K562 (cell line): ENCODE results near the gene UGT1A9. TPM values are rescaled to one million over a fixed set of nuclear protein-coding genes. Genes with fewer than 3 reads are reported as not detected.

Experiments used
- ATAC-seq: fragments of 200-7000 bp; cut with Tn5 transposase; 3 replicates; pipeline ENCODE4 v1.9.1; 2020; ENCODE audit warnings: moderate library complexity
- BruUV-seq: library from RNA; stranded (reverse); fragments of 400-500 nt; replicated peaks from 2 replicates; lab custom pipeline; 2021; lab: Mats Ljungman, UMichigan
- CTCF ChIA-PET: fragments of 300-600 bp; formaldehyde crosslinking; extraction: SDS; loops from one replicate; lab custom pipeline; 2021; ENCODE audit warnings: low intra/inter-chr PET ratio; lab: Yijun Ruan, JAX
- POLR2A ChIA-PET: fragments of 300-600, 350-650 bp; sonication (Branson Sonifier 250); formaldehyde crosslinking; extraction: SDS; loops from one replicate; lab custom pipeline; 2021; ENCODE audit warnings: antibody characterized with exemption, inconsistent platforms; lab: Yijun Ruan, JAX
- DNase-seq, 4 experiments: peaks; one replicate each; pipeline versions ENCODE4 v3.0.0 to v3.0.0-alpha.2; 2011 to 2018; ENCODE audit warnings: low spot score in 3 of 4, mixed read lengths in 3 of 4; ENCODE audit errors: extremely low read depth in 1 of 4
- FAIRE-seq: peaks from 2 replicates; lab custom pipeline; 2011; peaks lifted over from hg19 to GRCh38; lab: Jason Lieb, UNC
- H2AFZ ChIP-seq: 2 replicates; pipeline ENCODE4 v1.6.0; 2011; ENCODE audit warnings: low read depth, low read length, control low read depth, inconsistent platforms
- H3K27ac ChIP-seq: fragments of 200-600 bp; 3 replicates; pipeline ENCODE4 v1.8.0; 2011; ENCODE audit warnings: low read depth, mild to moderate bottlenecking, control low read depth, inconsistent platforms, low read length, moderate library complexity, mixed read lengths; ENCODE audit errors: extremely low read depth
- H3K27me3 ChIP-seq, 2 experiments: fragments of 300-600 bp in 1 of 2; 2 replicates in 1 of 2; 3 replicates in 1 of 2; pipeline versions ENCODE4 v1.6.0 to v1.8.0; 2011; ENCODE audit warnings: inconsistent platforms in 2 of 2, low read length in 2 of 2, mild to moderate bottlenecking in 1 of 2, mixed read lengths in 1 of 2, moderate library complexity in 1 of 2; ENCODE audit not compliant: control insufficient read depth in 2 of 2, insufficient read depth in 2 of 2
- H3K36me3 ChIP-seq: fragments of 300-600 bp; 3 replicates; pipeline ENCODE4 v1.8.0; 2011; ENCODE audit warnings: mild to moderate bottlenecking, low read length, inconsistent platforms; ENCODE audit not compliant: control insufficient read depth, insufficient read depth
- H3K4me1 ChIP-seq, 2 experiments: fragments of 200-600 bp in 1 of 2; replicated peaks in 1 of 2; 2 replicates in 1 of 2; 3 replicates in 1 of 2; pipeline versions ENCODE4 v1.5.1 to v1.8.0; 2011; ENCODE audit warnings: inconsistent platforms in 2 of 2, low read length in 2 of 2, mild to moderate bottlenecking in 1 of 2, mixed read lengths in 1 of 2, moderate library complexity in 1 of 2; ENCODE audit not compliant: control insufficient read depth in 2 of 2, insufficient read depth in 2 of 2
- H3K4me2 ChIP-seq: 2 replicates; pipeline ENCODE4 v1.6.1; 2011; ENCODE audit warnings: low read length, control low read depth, inconsistent platforms, mixed read lengths; ENCODE audit not compliant: insufficient read depth
- H3K4me3 ChIP-seq: fragments of 200-600 bp; sonication (generic), shearing (Covaris generic); 2 replicates; pipeline ENCODE4 v1.5.1; 2016; ENCODE audit warnings: control low read depth, inconsistent platforms
- H3K79me2 ChIP-seq: fragments of 200-600 bp; 3 replicates; pipeline ENCODE4 v1.8.0; 2011; ENCODE audit warnings: low read length, inconsistent platforms; ENCODE audit not compliant: control insufficient read depth, insufficient read depth
- H3K9ac ChIP-seq, 2 experiments: 2 replicates each; pipeline versions ENCODE4 v1.6.0 to v1.6.1; 2011; ENCODE audit warnings: low read depth in 2 of 2, low read length in 2 of 2, control low read depth in 1 of 2, inconsistent platforms in 1 of 2, mild to moderate bottlenecking in 1 of 2, mixed read lengths in 1 of 2; ENCODE audit not compliant: insufficient read depth in 1 of 2
- H3K9me1 ChIP-seq: one replicate; pipeline ENCODE4 v1.6.0; 2011; ENCODE audit warnings: inconsistent platforms, mild to moderate bottlenecking, low read length, moderate library complexity; ENCODE audit not compliant: control insufficient read depth, insufficient read depth
- H3K9me3 ChIP-seq: replicated peaks from 2 replicates; pipeline ENCODE4 v1.5.1; 2011; ENCODE audit warnings: low read depth, low read length, inconsistent platforms; ENCODE audit not compliant: control insufficient read depth, insufficient read depth
- H4K20me1 ChIP-seq: replicated peaks from 2 replicates; pipeline ENCODE4 v1.6.1; 2011; ENCODE audit warnings: low read length, inconsistent platforms, mixed read lengths; ENCODE audit not compliant: control insufficient read depth, insufficient read depth
- FOXJ2 ChIP-seq: fragments of 200-800 bp; sonication (Bioruptor generic); IDR thresholded peaks from 2 replicates; pipeline ENCODE4 v1.6.1; 2016; ENCODE audit warnings: missing genetic modification characterization, missing compliant biosample characterization
- LCOR ChIP-seq: sonication (generic); formaldehyde crosslinking; IDR thresholded peaks from 2 replicates; pipeline ENCODE4 v1.8.0; 2022; ENCODE audit warnings: mild to moderate bottlenecking, missing genetic modification reagents
- MECOM ChIP-seq: fragments of 250-450 bp; sonication (Bioruptor Pico); IDR thresholded peaks from 2 replicates; pipeline ENCODE4 v1.8.0; 2022; ENCODE audit warnings: inconsistent platforms
- SIX5 ChIP-seq, 2 experiments: IDR thresholded peaks; 2 replicates each; pipeline ENCODE4 v1.6.1; 2011; ENCODE audit warnings: low read length in 2 of 2, borderline replicate concordance in 1 of 2, low read depth in 1 of 2, mild to moderate bottlenecking in 1 of 2, moderate library complexity in 1 of 2; ENCODE audit not compliant: insufficient read depth in 1 of 2
- TCF3 ChIP-seq: sonication (generic); formaldehyde crosslinking; IDR thresholded peaks from 2 replicates; pipeline ENCODE4 v1.4.0; 2020; ENCODE audit warnings: mild to moderate bottlenecking, missing genetic modification reagents
- WGBS: fragments of 100-300 bp; shearing (Covaris generic); methylation state at CpG from one replicate; pipeline ENCODE4 v1.1.6; 2016; ENCODE audit warnings: low coverage, mixed read lengths; ENCODE audit not compliant: insufficient coverage; ENCODE audit errors: missing lambda C conversion rate; 5-methylcytosine and 5-hydroxymethylcytosine counted together
- in situ Hi-C: fragments of 300-500 bp; cut with MboI; formaldehyde crosslinking; loops from 4 replicates; pipeline ENCODE4 v1.15.0; 2018; ENCODE audit warnings: inconsistent platforms, mixed read lengths
- intact Hi-C: fragments of 100-400 bp; cut with micrococcal nuclease; formaldehyde crosslinking; loops from 2 replicates; pipeline ENCODE4 v1.14.2; 2022
- polyA plus RNA-seq, 8 experiments: library from polyadenylated mRNA; depleted of rRNA in 4 of 8; stranded (reverse) in 5 of 8; unstranded in 3 of 8; fragments of >200 nt; fragmentation: Nextera tagmentation in 2 of 8; fragmentation: Illumina TruSeq in 1 of 8; extraction: Ambion mirVana in 2 of 8; extraction: Trizol in 1 of 8; gene quantifications; 2 replicates each; pipeline versions ENCODE4 v1.2.1 to v1.2.3, GENCODE V29; 2011 to 2014; ENCODE audit warnings: inconsistent platforms in 1 of 8, missing spikeins in 1 of 8
- total RNA-seq, 7 experiments: library from RNA; depleted of rRNA in 6 of 7; stranded (reverse); fragments of >200 nt in 6 of 7; fragmentation: Illumina TruSeq in 2 of 7; extraction: Trizol in 2 of 7; gene quantifications; 2 replicates each; pipeline versions ENCODE4 v1.2.1 to v1.2.3, GENCODE V29; 2011 to 2021; ENCODE audit warnings: low replicate concordance in 1 of 7
- TF ChIP-seq, protein P1 (sequence below): fragments of 150-350 bp; IDR thresholded peaks from 2 replicates; pipeline ENCODE4 v1.6.1; 2014; ENCODE audit warnings: low read depth, mild to moderate bottlenecking, low read length, borderline replicate concordance

Gene UGT1A9
- total and polyA plus RNA-seq, 9 of the 15 experiments (the other 6 are each of a cell fraction or from before 2014, with no cell fraction given) = 0.09 TPM; not detected in 8

- in situ Hi-C loops = no loop called here
- intact Hi-C loops = no loop called here
- ATAC-seq = no peak
- Histone ChIP-seq H3K4me1 (no peaks in the 10 kb centered on the region; a peak in 1 of 5 replicates), H3K27ac (no peak overlapping the region), H3K4me3 (no peak overlapping the region)
- no peak for DNase-seq
- POLR2A ChIA-PET = interaction anchor here (0.6 to 0.8 kb wide), 2 partner anchors 10 to 167 kb away, joined by 3 to 4 read pairs; no protein-coding TSS in a partner anchor
- whole genome bisulfite sequencing = 4% methylated on average over 3 of the region's 3 CpGs
- no peak for TF ChIP-seq FOXJ2 (tag)
- TF ChIP-seq, all 486 proteins: peak for 0
- Histone ChIP-seq H4K20me1 (no peaks in the 10 kb centered on the region), H3K79me2 (no peaks in the 10 kb centered on the region), H3K9me3 (no peaks in the 10 kb centered on the region), H3K27me3 (peaks cover 2 to 28% of the 10 kb centered on the region in 2 experiments; a peak in 3 of 5 replicates), H3K4me2 (no peak overlapping the region), H3K9me1 (no peaks in the 10 kb centered on the region), H3K36me3 (no peaks in the 10 kb centered on the region), H3K9ac (no peak overlapping the region), H2AFZ (no peak overlapping the region)
- BruUV-seq = no TSS peak
- no peak for FAIRE-seq
- CTCF ChIA-PET = no interaction called here
Measured at GRCh38 chr2:233813236-233814055, 141.7 kb downstream of the UGT1A9 start.

- Histone ChIP-seq H3K36me3 (no peaks in the 10 kb centered on the region), H3K79me2 (no peaks in the 10 kb centered on the region), H3K9me1 (no peaks in the 10 kb centered on the region), H4K20me1 (no peaks in the 10 kb centered on the region), H3K4me2 (no peak overlapping the region), H3K9me3 (no peaks in the 10 kb centered on the region), H3K27me3 (peaks cover 2 to 25% of the 10 kb centered on the region in 2 experiments; a peak in 3 of 5 replicates), H2AFZ (no peak overlapping the region), H3K4me3 (no peak overlapping the region), H3K9ac (no peak overlapping the region), H3K4me1 (no peaks in the 10 kb centered on the region; a peak in 1 of 5 replicates), H3K27ac (no peak overlapping the region)
- 0% methylated on average over 1 of the region's 2 CpGs for WGBS
- peak; percentile 83 for ATAC-seq
- FAIRE-seq = peak; percentile 46
- in situ Hi-C loops (no loop called here), intact Hi-C loops (no loop called here)
- POLR2A ChIA-PET = interaction anchor here (0.6 to 0.7 kb wide), 2 partner anchors 166 to 421 kb away, joined by 3 to 4 read pairs; no protein-coding TSS in a partner anchor
- DNase-seq = peak in 3 of 4 experiments; percentile 31 to 53 (median 33)
- no TSS peak for BruUV-seq
- CTCF ChIA-PET = no interaction called here
- TF ChIP-seq, protein P1, sequence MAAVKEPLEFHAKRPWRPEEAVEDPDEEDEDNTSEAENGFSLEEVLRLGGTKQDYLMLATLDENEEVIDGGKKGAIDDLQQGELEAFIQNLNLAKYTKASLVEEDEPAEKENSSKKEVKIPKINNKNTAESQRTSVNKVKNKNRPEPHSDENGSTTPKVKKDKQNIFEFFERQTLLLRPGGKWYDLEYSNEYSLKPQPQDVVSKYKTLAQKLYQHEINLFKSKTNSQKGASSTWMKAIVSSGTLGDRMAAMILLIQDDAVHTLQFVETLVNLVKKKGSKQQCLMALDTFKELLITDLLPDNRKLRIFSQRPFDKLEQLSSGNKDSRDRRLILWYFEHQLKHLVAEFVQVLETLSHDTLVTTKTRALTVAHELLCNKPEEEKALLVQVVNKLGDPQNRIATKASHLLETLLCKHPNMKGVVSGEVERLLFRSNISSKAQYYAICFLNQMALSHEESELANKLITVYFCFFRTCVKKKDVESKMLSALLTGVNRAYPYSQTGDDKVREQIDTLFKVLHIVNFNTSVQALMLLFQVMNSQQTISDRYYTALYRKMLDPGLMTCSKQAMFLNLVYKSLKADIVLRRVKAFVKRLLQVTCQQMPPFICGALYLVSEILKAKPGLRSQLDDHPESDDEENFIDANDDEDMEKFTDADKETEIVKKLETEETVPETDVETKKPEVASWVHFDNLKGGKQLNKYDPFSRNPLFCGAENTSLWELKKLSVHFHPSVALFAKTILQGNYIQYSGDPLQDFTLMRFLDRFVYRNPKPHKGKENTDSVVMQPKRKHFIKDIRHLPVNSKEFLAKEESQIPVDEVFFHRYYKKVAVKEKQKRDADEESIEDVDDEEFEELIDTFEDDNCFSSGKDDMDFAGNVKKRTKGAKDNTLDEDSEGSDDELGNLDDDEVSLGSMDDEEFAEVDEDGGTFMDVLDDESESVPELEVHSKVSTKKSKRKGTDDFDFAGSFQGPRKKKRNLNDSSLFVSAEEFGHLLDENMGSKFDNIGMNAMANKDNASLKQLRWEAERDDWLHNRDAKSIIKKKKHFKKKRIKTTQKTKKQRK = no peak
- TF ChIP-seq MECOM (no peak), TCF3 (CRISPR knock-in tag) (no peak), SIX5 (IDR thresholded peaks at IDR 0.05; ENCODE audit: borderline replicate concordance in 1 of 2, insufficient read depth in 1 of 2, low read depth in 1 of 2, low read length in 2 of 2) (peak; percentile 45 to 51; a peak in 3 of 4 replicates), LCOR (CRISPR knock-in tag) (no peak)
Measured at GRCh38 chr2:233814056-233814835, 142.5 kb downstream of the UGT1A9 start.
